Neural crest cell (in vitro differentiated cells): Measurements from ENCODE around the gene FBXW11. TPM values are rescaled to one million over a fixed set of nuclear protein-coding genes. Genes with fewer than 3 reads are reported as not detected.
A peak's percentile ranks its signal among the peaks of the same experiment; 100 is the strongest.

Experiments used
- DNase-seq: peaks from one replicate; pipeline ENCODE4 v3.0.0; 2021; ENCODE audit warnings: low read depth, mixed read lengths, low spot score
- H3K27ac Mint-ChIP-seq: one replicate; pipeline ENCODE4 v1.8.0; 2021; ENCODE audit warnings: mild to moderate bottlenecking, mixed read lengths; ENCODE audit not compliant: unreplicated experiment
- H3K27me3 Mint-ChIP-seq: 2 replicates; pipeline ENCODE4 v1.8.0; 2021; ENCODE audit warnings: low read depth, mild to moderate bottlenecking, mixed read lengths
- H3K36me3 Mint-ChIP-seq: 2 replicates; pipeline ENCODE4 v1.8.0; 2021; ENCODE audit warnings: low read depth, mild to moderate bottlenecking, mixed read lengths
- H3K4me1 Mint-ChIP-seq: 2 replicates; pipeline ENCODE4 v1.8.0; 2021; ENCODE audit warnings: mixed read lengths
- H3K4me3 Mint-ChIP-seq: one replicate; pipeline ENCODE4 v1.8.0; 2021; ENCODE audit warnings: mild to moderate bottlenecking, mixed read lengths
- H3K9me3 Mint-ChIP-seq: 2 replicates; pipeline ENCODE4 v1.8.0; 2021; ENCODE audit warnings: mixed read lengths
- total RNA-seq: library from RNA; stranded (reverse); gene quantifications from 2 replicates; pipeline ENCODE4 v1.2.1, GENCODE V29; 2021
- TF ChIP-seq, protein P1 (sequence below): fragments of 200-600 bp; sonication (generic); conservative IDR thresholded peaks from 2 replicates; pipeline ENCODE4 v1.5.0; 2021; ENCODE audit warnings: antibody characterized with exemption, mild to moderate bottlenecking

The FBXW11 gene
- total RNA-seq, 1 donor from 2014 or later = 66.6 TPM

DNA sequence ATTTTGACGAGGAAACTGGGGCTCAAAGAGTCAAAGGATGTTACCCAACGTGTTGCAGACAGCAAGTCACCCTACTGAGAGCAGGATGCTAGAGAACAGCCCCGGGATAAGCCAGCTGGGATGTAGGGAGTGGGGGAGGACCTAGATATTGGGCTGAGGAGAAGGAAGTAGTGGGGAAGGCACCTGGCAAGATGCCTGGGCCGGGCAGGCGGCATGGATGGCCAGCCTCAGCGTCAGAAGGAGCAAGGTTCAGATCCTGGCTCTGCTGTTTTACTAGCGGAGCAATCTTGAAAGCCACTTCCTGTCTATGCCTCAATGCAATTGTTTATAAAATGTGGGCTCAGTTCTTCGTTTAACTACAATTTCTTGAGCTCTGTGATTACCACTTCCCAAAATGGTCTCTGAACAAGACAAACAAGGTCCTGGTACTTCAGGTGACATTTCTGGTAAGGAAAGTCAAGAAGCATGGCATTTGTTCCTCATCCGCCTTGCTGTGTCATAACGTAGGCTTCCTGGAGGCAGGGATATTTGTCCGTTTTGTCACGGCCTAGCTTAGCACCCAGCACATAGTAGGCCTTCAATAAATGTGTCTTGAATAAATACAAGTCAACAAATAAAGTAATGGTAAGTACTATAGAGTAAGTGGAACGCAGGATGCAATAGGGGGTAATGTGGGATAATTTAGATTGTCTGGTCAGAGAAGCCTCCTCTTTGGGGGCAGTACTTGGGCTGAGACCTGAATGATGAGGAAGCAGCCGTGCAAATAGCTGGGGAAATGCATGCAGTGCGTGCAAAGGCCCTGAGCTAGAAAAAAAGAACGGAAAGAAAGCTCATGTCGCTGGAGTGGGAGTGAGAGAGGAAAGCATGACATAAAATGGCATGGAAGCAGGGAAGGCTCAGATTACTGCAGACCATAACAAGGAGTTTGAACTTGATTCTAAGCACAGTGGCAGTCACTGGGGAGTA is 150.4 kb downstream of the FBXW11 start:
- TF ChIP-seq, protein P1, sequence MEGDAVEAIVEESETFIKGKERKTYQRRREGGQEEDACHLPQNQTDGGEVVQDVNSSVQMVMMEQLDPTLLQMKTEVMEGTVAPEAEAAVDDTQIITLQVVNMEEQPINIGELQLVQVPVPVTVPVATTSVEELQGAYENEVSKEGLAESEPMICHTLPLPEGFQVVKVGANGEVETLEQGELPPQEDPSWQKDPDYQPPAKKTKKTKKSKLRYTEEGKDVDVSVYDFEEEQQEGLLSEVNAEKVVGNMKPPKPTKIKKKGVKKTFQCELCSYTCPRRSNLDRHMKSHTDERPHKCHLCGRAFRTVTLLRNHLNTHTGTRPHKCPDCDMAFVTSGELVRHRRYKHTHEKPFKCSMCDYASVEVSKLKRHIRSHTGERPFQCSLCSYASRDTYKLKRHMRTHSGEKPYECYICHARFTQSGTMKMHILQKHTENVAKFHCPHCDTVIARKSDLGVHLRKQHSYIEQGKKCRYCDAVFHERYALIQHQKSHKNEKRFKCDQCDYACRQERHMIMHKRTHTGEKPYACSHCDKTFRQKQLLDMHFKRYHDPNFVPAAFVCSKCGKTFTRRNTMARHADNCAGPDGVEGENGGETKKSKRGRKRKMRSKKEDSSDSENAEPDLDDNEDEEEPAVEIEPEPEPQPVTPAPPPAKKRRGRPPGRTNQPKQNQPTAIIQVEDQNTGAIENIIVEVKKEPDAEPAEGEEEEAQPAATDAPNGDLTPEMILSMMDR = no peak
- no peak for DNase-seq
- Mint-ChIP-seq H3K4me3 (peak overlapping the region; percentile 19), H3K36me3 (peaks cover 27% of the 10 kb centered on the region), H3K27me3 (no peaks in the 10 kb centered on the region), H3K27ac (peak overlapping the region; percentile 46), H3K9me3 (no peaks in the 10 kb centered on the region), H3K4me1 (peaks cover 27% of the 10 kb centered on the region)

DNA sequence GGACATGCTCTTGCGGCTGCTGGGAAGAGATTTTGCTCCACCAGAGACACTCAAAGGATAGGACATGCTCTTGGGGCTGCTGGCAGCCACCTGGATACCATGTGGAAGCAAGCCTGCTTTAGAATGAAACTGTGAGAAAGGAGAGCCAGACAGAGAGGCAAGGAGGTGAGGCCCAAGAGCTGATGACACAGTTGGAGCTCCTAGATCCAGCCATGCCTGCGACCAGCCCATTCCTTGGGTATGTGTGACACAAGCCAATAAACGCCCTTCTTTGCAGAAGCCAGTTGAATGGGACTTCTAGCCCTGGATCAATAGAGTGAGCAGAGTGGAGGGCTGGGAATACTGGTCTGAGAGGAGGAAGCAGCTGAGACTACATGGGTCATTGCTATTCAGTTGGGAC is 151.2 kb downstream of the FBXW11 start:
- Mint-ChIP-seq H3K9me3 (no peaks in the 10 kb centered on the region), H3K27ac (no peak overlapping the region), H3K27me3 (no peaks in the 10 kb centered on the region), H3K4me1 (peaks cover 35% of the 10 kb centered on the region), H3K36me3 (peaks cover 27% of the 10 kb centered on the region), H3K4me3 (peak overlapping the region; percentile 35)
- DNase-seq = no peak
- TF ChIP-seq, protein P1 = no peak

DNA sequence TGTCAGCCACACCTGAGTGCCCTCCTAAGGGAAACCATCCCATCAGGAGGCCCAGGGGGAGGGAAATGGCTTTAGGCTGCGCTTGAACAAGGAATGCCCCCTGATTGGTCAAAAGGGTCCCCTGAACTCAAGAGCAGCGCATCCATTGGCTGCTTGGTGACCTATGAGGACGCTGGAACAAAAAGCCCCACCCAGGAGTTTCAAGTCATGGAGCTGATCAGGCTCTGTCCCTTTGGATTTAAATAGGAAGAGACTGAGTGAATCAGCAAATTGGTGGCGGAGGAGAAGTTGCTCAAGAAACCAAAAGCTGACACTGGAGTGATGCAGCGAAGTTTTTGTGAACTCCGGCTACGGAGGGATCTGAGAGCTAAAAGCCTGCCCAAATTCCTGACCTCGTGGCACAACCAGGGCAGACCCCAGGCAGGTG is 154.2 kb downstream of the FBXW11 start:
- no peak overlapping the region for H3K4me3 Mint-ChIP-seq
- H3K36me3 Mint-ChIP-seq = peaks cover 11% of the 10 kb centered on the region
- H3K27me3 Mint-ChIP-seq = no peaks in the 10 kb centered on the region
- H3K4me1 Mint-ChIP-seq = peaks cover 22% of the 10 kb centered on the region
- no peak for DNase-seq
- H3K27ac Mint-ChIP-seq = no peak overlapping the region
- TF ChIP-seq, protein P1 = no peak
- H3K9me3 Mint-ChIP-seq = no peaks in the 10 kb centered on the region

DNA sequence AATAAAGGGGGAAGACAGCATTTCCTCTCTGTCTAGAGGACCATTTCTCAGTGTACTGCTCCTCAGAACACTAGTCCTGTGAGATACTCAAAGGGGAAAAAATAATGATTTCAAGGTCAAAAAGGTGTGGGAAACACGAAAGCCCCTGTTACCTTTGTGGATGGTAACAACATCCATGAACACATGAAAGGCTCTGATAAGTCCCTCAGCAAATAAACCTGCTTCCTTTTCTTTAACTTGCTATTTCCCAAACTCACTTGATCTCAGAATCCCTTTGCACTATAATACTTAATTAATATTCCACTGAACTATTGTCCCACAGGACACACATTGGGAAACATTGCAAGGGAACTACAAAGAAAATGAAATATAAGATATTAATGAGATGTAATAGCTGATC is 155.2 kb downstream of the FBXW11 start:
- Mint-ChIP-seq H3K27ac (no peak overlapping the region), H3K4me1 (peaks cover 15% of the 10 kb centered on the region), H3K27me3 (no peaks in the 10 kb centered on the region), H3K36me3 (peaks cover 8% of the 10 kb centered on the region), H3K9me3 (no peaks in the 10 kb centered on the region), H3K4me3 (no peak overlapping the region)
- TF ChIP-seq, protein P1 = no peak
- no peak for DNase-seq

DNA sequence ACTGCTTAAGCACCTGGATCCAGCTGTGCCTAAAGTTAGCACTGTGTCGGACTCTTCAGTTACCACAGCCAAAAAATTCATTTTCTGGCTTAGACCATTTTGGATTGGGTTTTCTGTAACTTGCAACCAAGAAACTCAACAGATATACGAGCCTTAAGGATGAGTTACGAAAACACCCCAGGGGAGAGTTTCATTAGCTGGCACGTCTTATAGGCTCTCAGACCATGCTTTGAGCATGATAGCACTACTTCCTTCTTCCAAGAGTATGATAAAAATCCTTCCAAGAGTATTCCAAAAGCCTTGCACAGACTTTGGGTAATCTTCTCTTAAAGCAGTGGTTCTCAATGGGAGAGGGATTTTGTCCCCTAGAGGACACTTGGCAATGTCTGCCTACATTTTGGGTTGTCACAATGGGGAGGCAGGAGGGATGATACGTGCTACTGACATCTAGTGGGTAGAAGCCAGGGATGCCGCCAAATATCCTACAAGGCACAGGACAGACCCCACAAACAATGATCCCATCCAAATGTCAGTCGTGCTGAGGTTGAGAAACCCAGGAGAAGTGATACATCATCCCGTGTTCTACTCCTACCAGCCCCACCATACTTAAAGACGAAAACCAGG is 156.0 kb downstream of the FBXW11 start:
- Mint-ChIP-seq H3K27ac (no peak overlapping the region), H3K4me1 (peaks cover 13% of the 10 kb centered on the region), H3K4me3 (no peak overlapping the region), H3K27me3 (no peaks in the 10 kb centered on the region), H3K36me3 (peaks cover 5% of the 10 kb centered on the region), H3K9me3 (no peaks in the 10 kb centered on the region)
- no peak for DNase-seq
- TF ChIP-seq, protein P1 = peak; percentile 59
